ENCODE data around the gene WDR64.
"Not testable (repeated sequence)": the region's sequence is repeated elsewhere in the genome, so short reads cannot be mapped to it uniquely, and the experiment has no call there.

The WDR64 gene

DNA sequence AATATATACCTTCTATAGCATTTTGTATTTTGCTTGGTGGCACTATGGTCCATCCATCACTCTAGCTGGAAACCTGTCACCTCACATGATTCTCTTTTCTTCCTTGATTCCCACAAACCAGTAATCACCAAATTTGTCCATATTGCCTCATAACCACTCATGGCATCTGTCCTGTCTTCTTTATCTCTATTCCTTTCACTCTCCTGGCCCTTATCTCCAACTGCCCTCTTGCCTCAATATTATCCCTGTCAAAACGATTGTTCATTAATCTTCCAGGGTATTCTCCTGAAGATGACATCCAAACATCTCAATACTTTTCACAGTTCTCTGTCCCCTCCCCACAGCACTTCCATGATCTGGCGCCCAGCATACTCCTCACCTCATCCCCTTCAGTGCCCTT lies 46.1 kb downstream of the WDR64 start:
- DNase-seq (ENCODE audit: low read depth in 1 of 2, low spot score in 1 of 2): no peak

DNA sequence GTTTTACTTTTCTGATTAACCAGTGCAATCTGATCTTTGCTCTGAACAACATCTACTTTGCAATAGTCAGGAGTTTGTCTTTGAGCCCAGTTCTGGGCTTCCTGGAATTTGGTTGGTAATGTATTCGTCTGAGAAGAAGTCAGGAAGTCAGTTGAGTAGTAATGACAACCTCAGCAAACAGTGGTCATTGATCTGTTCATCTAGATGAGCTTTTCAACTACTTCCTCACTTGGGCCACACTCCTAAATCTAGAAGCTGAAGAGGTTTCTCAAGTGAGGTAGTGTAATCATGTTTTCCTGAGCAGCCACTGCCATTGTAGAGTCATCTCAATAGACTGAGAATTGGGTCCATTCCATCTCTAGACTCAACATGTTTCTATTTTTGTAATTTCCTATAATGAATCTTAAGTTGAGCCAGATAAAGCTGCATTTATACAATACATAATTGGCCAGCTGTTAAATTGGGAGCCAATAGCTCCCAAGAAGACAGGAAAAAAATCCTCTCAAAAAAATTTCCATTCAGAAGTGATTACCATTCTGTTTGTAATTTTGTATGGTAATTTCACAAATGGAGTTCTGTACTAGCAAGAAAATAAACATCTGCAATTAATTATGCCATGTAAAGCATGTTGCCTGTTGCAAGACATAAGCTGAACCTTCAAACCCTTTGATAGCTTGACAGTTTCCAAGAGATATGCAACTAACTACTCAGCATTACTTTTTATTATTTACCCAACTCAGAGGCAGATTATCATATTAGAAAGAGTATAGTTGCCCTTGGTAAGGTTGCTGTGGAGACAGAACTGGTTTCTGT lies 49.6 kb downstream of the WDR64 start:
- no peak for DNase-seq (ENCODE audit: low read depth in 1 of 2, low spot score in 1 of 2)

- no peak for DNase-seq (ENCODE audit: low read depth in 1 of 2, low spot score in 1 of 2)
Observed at GRCh38 chr1:241702442-241703373, 50.6 kb downstream of the WDR64 start.

DNA sequence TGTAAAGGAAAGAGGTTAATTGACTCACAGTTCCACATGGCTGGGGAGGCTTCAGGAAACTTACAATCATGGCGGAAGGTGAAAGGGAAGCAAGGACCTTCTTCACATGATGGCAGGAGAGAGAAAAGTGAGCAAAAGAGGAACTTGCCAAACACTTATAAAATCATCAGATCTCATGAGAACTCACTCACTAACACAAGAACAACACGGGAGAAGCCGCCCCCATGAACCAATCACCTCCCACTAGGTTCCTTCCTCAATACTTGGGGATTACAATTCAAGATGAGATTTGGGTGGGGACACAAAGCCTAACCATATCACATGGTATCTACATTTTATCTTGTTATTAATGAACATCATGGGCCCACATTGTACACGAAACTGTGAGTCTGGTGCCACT lies 51.7 kb downstream of the WDR64 start:
- not testable (repeated sequence) for DNase-seq (ENCODE audit: low read depth in 1 of 2, low spot score in 1 of 2)

GRCh38 chr1:241706257-241706656 lies 54.2 kb downstream of the WDR64 start:
- DNase-seq (ENCODE audit: low read depth in 1 of 2, low spot score in 1 of 2): no peak

DNA sequence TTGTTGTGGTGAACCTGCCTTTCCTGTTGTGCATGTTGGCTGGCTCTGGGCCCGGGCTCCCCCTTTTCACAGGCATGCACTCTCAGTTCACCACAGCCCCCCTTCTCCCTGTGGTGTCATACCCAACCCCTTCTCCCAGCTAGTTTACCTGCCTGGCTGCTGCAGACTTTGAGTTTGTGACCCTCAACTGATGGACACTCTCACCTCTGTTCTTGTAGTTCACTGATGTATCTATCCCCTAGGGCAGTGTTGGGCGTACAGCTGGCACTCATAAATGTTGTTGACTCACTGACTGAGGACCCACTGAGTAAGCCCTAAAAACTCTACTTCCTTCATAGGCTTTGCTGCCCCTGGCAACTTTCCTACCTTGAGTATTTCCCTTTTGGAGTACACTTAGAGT lies 54.9 kb downstream of the WDR64 start:
- DNase-seq (ENCODE audit: low read depth in 1 of 2, low spot score in 1 of 2): no peak

DNA sequence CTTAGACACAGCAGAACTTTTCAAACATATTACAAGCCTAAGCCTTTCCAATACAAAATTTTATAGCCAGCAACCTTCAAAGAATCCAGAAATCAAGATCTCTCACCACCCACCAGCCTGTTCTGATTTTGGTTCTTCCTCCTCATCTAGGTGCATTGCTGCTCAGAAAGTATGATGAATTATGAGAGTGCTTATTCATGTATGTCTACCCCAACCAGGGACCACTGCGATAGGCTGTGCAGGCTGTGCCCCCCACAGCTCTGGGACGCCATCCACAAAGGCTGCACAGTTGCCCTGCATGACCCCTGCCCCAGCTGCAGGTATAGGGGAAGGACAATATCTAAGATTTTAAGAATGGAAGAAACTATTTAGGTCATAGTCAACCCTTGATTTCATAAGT lies 55.4 kb downstream of the WDR64 start:
- no peak for DNase-seq (ENCODE audit: low read depth in 1 of 2, low spot score in 1 of 2)

- no peak for DNase-seq (ENCODE audit: low read depth in 1 of 2, low spot score in 1 of 2)
Observed at GRCh38 chr1:241711326-241711725, 59.2 kb downstream of the WDR64 start.

GRCh38 chr1:241713316-241713715 lies 61.2 kb downstream of the WDR64 start:
- DNase-seq (ENCODE audit: low read depth in 1 of 2, low spot score in 1 of 2): no peak

DNA sequence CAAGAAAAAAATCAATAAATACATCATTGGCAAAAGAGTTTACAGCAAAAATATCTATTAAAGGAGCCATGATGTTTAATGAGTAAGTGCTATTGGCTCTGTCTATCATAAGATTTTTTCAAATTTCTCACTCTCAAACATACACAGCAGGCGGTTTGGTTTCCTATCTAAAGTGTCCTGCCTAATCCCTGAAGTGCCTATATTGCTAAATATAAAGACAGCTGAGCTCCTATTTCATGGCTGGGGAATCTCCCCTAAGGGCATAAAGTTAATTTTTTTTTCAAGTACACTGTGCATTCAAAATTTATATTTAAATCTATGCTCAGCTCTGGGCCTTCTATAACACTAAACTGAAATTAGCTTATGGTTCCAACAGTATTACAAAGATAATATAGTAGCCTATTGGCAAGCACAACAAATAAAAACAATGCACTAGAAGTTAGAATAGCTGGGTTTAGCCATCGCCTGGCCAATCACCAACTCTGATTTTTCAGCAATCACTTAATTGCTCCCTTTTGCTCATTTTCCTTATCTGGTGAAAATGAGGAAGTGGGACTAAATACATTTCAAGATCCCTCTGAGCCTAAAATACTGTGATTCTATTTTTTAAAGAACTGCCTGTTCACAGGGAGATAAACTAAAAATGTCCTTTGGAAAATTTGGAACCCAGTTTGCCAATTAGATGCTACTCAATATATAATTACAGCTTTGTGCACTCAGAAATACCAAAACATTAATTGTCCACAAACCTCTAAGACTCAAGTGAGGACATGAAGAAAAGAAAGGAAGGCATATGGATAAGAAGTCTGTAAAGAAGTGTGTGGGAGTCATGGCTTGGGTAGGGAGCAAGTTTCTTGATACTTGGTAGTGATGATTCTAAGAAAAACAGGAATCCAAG lies 62.5 kb downstream of the WDR64 start:
- DNase-seq (ENCODE audit: low read depth in 1 of 2, low spot score in 1 of 2): no peak

GRCh38 chr1:241715435-241715834 lies 63.4 kb downstream of the WDR64 start:
- DNase-seq (ENCODE audit: low read depth in 1 of 2, low spot score in 1 of 2): no peak

DNA sequence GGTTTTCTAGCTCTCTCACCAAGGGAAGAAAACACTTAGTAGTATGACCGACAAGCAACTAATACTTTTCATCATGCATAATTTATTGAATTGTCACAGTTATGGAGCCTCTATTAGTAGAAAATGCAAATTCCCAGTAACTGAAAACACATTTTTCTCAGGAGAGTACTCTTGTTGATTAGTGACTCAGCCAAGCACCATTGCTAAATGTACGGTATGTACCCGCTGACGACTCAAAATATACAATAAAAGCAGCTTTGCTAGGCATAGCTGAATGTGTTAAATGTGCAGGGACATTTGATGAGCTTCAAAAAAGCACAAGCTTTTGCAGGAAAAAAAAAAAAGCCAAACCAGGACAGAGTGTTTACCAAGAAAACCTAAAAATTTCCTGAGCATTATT lies 63.9 kb downstream of the WDR64 start:
- no peak for DNase-seq (ENCODE audit: low read depth in 1 of 2, low spot score in 1 of 2)

DNA sequence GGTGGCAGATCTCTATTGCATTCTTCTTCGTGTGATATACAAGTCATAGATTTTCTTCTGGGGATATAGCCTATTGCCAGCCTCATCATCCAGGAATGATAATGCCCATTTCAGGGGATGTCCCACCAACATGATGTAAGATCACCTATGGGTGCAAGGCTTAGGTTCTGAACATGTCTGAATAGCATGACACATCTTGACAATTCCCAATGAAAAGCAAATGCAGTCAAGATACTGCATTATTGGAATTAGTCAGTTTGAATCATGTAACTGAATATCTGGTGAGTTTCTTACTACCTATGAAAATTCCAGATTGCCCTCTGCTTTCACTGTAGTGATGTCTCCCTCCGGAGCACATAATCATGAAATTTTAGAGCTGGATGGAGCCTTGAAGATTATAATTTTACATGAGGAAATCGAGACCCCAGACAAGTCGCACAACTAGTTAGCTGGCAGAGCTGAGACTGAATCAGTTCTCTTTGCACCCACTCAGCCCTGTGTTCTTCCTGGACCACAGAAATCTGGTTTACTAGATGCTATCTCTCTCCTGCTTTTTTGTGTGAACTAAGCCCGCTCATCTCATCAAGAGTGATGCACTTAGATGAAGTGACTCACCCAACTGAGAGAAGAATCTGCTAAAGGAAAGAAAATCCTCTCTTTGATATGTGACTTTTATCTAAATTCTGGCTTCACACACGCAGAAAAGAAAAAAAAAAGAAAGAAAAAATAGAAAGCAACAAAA lies 65.0 kb downstream of the WDR64 start:
- DNase-seq (ENCODE audit: low read depth in 1 of 2, low spot score in 1 of 2): no peak

- DNase-seq (ENCODE audit: low read depth in 1 of 2, low spot score in 1 of 2): no peak
Observed at GRCh38 chr1:241717975-241718374, 65.9 kb downstream of the WDR64 start.

DNA sequence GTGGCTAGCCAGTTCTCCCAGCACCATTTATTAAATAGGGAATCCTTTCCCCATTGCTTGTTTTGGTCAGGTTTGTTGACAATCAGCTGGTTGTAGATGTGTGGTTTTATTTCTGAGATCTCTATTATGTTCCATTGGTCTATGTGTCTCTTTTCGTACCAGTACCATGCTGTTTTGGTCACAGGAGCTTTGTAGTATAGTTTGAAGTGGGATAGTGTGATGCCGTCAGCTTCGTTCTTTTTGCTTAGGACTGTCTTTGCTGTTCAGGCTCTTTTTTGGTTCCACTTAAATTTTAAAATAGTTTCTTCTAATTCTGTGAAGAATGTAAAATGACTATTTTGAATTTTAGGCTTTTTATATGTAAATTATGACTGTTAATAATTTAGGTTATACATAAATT lies 68.9 kb downstream of the WDR64 start:
- no peak for DNase-seq (ENCODE audit: low read depth in 1 of 2, low spot score in 1 of 2)

DNA sequence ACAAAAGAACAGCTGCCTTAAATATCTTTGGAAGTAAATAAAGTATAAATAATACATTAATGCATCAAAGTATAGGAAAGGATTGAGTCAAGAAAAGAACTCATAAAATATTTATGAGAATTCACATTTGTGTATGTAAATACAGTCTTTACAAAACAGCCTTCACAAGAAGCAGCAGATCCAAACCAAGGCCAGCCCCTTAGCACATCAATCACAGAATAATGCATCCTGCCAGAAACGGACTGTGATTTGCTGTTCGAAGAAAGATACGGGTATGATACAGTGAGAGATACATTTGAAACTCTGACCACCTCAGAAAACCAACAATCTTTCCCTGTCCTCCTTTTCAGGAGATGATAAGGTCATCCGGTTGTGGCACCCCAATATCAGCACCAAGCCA lies 70.9 kb downstream of the WDR64 start:
- no peak for DNase-seq (ENCODE audit: low read depth in 1 of 2, low spot score in 1 of 2)

DNA sequence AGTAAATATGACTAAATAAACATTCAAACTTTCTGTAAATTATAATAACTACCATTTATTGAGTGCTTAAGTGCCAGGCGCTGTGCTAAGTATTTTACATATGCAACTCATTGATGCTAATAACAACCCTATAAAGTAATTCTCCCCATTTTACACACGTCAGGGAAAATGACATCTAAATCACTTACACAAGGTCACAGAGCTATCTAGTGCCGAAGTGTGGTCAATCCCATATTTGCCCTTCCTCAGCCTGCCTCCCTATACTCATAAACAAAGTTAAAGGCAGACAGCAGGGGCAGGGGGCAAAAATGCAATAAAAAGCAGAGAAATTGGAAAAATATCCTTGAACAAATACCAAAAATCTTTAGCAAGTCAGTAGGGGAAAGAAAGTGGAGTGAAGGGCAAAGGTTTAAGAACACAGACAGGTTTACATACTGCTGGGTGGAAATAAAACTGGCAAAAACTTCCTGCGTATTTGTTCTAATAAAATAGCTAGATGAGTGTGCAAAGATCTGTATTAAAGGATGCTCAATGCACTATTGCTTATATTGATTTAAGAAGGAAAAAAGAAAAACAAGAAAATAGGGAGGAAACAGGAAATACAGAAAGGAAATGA lies 72.8 kb downstream of the WDR64 start:
- DNase-seq (ENCODE audit: low read depth in 1 of 2, low spot score in 1 of 2): no peak

GRCh38 chr1:241730031-241730430 lies 78.0 kb downstream of the WDR64 start:
- DNase-seq (ENCODE audit: low read depth in 1 of 2, low spot score in 1 of 2): no peak

DNA sequence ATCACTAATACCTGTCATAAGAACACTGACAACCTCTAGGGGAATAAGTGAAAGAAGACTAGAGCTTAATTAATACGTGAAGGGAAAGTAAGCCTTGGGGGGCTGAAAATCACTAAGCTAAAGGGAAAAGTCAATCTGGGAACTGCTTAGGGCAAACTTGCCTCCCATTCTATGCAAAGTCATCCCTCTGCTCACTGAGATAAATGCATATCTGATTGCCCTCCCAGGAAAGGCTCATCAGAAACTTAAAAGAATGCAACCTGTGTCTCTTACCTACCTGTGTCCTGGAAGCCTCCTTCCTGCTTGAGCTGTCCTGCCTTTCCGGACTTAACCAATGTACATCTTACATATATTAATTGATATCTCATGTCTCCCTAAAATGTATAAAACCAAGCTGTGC lies 81.8 kb downstream of the WDR64 start:
- DNase-seq (ENCODE audit: low read depth in 1 of 2, low spot score in 1 of 2): no peak

GRCh38 chr1:241734533-241734932 lies 82.5 kb downstream of the WDR64 start:
- no peak for DNase-seq (ENCODE audit: low read depth in 1 of 2, low spot score in 1 of 2)

Data from activated T-helper 1 cell treated with anti-CD3 and anti-CD28 coated beads, Interleukin-2, amount 50 U/mL, for 16 hours (primary cell).